Psoas muscle (tissue), 8 donors: ENCODE data around the gene ZNF195. TPM values are rescaled to one million over a fixed set of nuclear protein-coding genes. Genes with fewer than 3 reads are reported as not detected.
"Not testable (repeated sequence)": the region's sequence is repeated elsewhere in the genome, so short reads cannot be mapped to it uniquely, and the experiment has no call there.

ENCODE experiments used
- ATAC-seq, 4 donors: fragments of 200-7000 bp; cut with Tn5 transposase; one replicate each; pipeline ENCODE4 v1.9.1; 2020; ENCODE audit warnings: moderate library complexity in 3 of 4, mild to moderate bottlenecking in 2 of 4
- DNase-seq, 2 donors: peaks; one replicate each; pipeline ENCODE4 v3.0.0-alpha.2; 2020
- H3K27ac ChIP-seq: fragments of 200-600 bp; one replicate; pipeline ENCODE4 v1.8.0; 2022
- H3K27me3 ChIP-seq, 3 donors: fragments of 200-600 bp in 1 of 3; one replicate each; pipeline versions ENCODE4 v1.6.1 to v1.8.0; 2013 to 2022; ENCODE audit warnings: low read length in 2 of 3, mild to moderate bottlenecking in 2 of 3, moderate library complexity in 1 of 3; ENCODE audit not compliant: insufficient read depth in 3 of 3
- H3K36me3 ChIP-seq, 2 donors: fragments of 200-600 bp in 1 of 2; one replicate each; pipeline versions ENCODE4 v1.6.1 to v1.8.0; 2013 to 2022; ENCODE audit warnings: low read depth in 1 of 2, mild to moderate bottlenecking in 1 of 2, moderate library complexity in 1 of 2; ENCODE audit not compliant: insufficient read depth in 1 of 2
- H3K4me1 ChIP-seq: fragments of 200-600 bp; one replicate; pipeline ENCODE4 v1.8.0; 2022
- H3K4me3 ChIP-seq: fragments of 200-600 bp; one replicate; pipeline ENCODE4 v1.8.0; 2022; ENCODE audit warnings: mild to moderate bottlenecking
- H3K9me3 ChIP-seq: fragments of 200-600 bp; one replicate; pipeline ENCODE4 v1.8.0; 2022
- CTCF ChIP-seq: fragments of 200-600 bp; IDR thresholded peaks from one replicate; pipeline ENCODE4 v1.8.0; 2022; ENCODE audit warnings: antibody characterized with exemption
- WGBS, 3 donors: extraction: QIAGEN DNeasy Blood & Tissue Kit; methylation state at CpG; one replicate each; pipeline versions ENCODE4 v1.1.6 to v1.1.7; 2013; 5-methylcytosine and 5-hydroxymethylcytosine counted together
- intact Hi-C, 2 donors: fragments of 100-400 bp; cut with DNase I; formaldehyde crosslinking; loops; one replicate each; pipeline versions ENCODE4 v1.11.0 to v1.14.2; 2022
- polyA plus RNA-seq, 3 donors: library from polyadenylated mRNA; stranded (reverse); fragments of 200-250 nt; gene quantifications; one replicate each; pipeline ENCODE4 v1.2.3, GENCODE V29; 2013
- total RNA-seq, 4 donors: library from RNA; stranded (reverse); fragmentation: NEBNext Ultra II Directional in 2 of 4; extraction: Animal tissue kit (Norgen Biotek cat#: 25700) in 2 of 4; gene quantifications; one replicate each; pipeline versions ENCODE4 v1.2.1 to v1.2.4, GENCODE V29; 2021 to 2023
- donor health status: healthy with polysubstance abuse.
- donor health status: DM: no; HTN: no; CAD: no; lungs with moderate emphysema.
- donor health status: Bipolar disorder and iron deficiency.
- donor health status: healthy.
- donor health status: DM: yes; HTN: yes; CAD: no.
- donor health status: DM: no; HTN: no; CAD: no.
- donor health status: DM: no; HTN: no; CAD: no.
- donor health status: DM: yes; HTN: yes; CAD: no.

ZNF195 gene
- total and polyA plus RNA-seq, 7 donors = 8.6 to 14.9 (median 13.0) TPM

DNA sequence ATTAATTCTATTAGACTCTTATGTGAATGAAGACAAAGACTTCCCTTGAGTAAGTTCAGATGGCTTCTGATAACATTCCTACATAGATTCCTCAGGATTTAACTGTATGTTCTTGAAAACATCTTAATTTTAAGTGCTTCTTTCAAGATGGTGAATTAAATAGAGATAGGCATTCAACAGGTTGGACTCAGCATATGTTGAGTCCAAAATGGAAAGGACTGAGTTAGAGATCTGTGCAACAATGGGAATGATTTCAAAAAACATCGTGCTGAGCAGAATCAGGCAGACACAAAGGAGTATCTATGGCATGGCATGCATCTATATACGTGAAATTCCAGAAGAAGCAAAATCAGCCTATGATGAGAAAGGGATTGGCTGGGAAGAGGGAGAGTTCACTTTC is 36.2 kb downstream of the ZNF195 start:
- Histone ChIP-seq H3K36me3 (no peaks in the 10 kb centered on the region), H3K9me3 (peaks cover 4% of the 10 kb centered on the region), H3K27me3 (peaks cover 0 to 2% (median 0%) of the 10 kb centered on the region in 3 donors), H3K4me3 (no peak overlapping the region), H3K4me1 (no peaks in the 10 kb centered on the region), H3K27ac (no peak overlapping the region)
- DNase-seq = no peak
- WGBS, 3 donors = 57 to 64% (median 58%) methylated on average over 2 of the region's 2 CpGs
- intact Hi-C loops = no loop called here
- TF ChIP-seq CTCF = no peak
- ATAC-seq = no peak

DNA sequence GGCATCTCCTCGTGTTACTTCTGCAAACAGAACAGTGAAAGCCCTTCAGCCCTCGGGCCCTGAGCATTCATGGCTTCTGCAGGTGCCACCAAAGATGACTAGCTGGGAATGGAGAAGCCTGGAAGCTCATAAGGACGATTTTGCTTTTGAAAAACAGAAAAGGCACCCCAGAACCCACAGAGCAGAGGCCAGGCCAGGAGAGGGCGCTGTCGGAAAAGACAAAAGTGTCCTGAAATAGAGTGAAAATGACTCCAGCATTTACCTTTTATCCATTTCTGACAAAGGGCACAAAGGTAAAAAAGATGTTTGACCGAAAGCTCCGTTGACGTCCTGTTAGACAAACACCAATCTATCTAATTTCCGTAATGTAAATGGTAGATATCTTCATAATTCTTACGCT is 37.6 kb downstream of the ZNF195 start:
- Histone ChIP-seq H3K27me3 (peaks cover 0 to 2% (median 0%) of the 10 kb centered on the region in 3 donors), H3K4me1 (no peaks in the 10 kb centered on the region), H3K4me3 (no peak overlapping the region), H3K36me3 (no peaks in the 10 kb centered on the region), H3K9me3 (no peaks in the 10 kb centered on the region), H3K27ac (no peak overlapping the region)
- 21 to 27% (median 23%) methylated on average over 10 of the region's 10 CpGs for WGBS, 3 donors
- ATAC-seq = no peak
- TF ChIP-seq CTCF = peak; percentile 44
- intact Hi-C loops = no loop called here
- DNase-seq = peak; percentile 34 to 62

DNA sequence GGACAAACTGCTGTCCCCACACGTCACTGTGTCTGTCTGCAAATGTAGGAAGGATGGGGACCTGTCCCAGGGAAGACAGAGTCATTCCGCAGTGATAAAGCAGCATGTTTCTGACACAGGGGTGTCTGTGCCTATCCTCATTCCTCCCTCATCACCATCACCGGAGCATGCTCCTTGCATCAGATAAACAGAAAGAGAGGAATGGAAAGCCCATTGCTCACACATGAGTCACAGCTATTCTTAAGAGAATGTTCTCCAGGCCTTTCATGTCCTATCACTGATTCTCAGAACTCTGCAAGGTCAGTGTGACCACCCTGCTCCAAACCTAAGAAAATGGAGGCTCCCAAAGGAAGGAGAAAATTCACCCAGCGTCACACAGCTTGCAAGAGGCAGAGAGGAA is 38.9 kb downstream of the ZNF195 start:
- DNase-seq (no peak), ATAC-seq (no peak)
- Histone ChIP-seq H3K36me3 (no peaks in the 10 kb centered on the region), H3K27me3 (peaks cover 0 to 2% (median 0%) of the 10 kb centered on the region in 3 donors), H3K9me3 (no peaks in the 10 kb centered on the region), H3K4me1 (no peaks in the 10 kb centered on the region), H3K27ac (no peak overlapping the region), H3K4me3 (no peak overlapping the region)
- intact Hi-C loops = no loop called here
- WGBS, 3 donors = 70 to 79% (median 72%) methylated on average over 4 of the region's 4 CpGs
- no peak for TF ChIP-seq CTCF

DNA sequence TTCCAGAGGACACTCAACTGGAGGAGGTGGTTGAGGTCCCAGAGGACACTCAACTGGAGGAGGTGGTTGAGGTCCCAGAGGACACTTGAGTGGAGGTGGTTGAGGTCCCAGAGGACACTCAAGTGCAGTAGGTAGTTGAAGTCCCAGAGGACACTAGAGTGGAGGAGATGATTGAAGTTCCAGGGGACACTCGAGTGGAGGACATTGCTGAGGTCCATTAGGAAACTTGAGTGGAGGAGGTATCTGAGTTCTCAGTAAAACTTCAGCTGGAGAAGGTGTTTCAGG is 39.7 kb downstream of the ZNF195 start:
- no peak for DNase-seq
- no peak for ATAC-seq
- no peaks in the 10 kb centered on the region for H3K4me1 ChIP-seq
- no peak for TF ChIP-seq CTCF
- no peaks in the 10 kb centered on the region for H3K36me3 ChIP-seq
- no peak overlapping the region for H3K27ac ChIP-seq
- peaks cover 0 to 2% (median 0%) of the 10 kb centered on the region in 3 donors for H3K27me3 ChIP-seq
- intact Hi-C loops = no loop called here
- 65 to 72% (median 70%) methylated on average over 1 of the region's 1 CpG for WGBS, 3 donors
- no peaks in the 10 kb centered on the region for H3K9me3 ChIP-seq
- H3K4me3 ChIP-seq = no peak overlapping the region

- TF ChIP-seq CTCF = no peak
- no peak overlapping the region for H3K27ac ChIP-seq
- H3K4me3 ChIP-seq = no peak overlapping the region
- H3K27me3 ChIP-seq = peaks cover 0 to 2% (median 0%) of the 10 kb centered on the region in 3 donors
- no peaks in the 10 kb centered on the region for H3K4me1 ChIP-seq
- intact Hi-C loops = no loop called here
- H3K9me3 ChIP-seq = no peaks in the 10 kb centered on the region
- DNase-seq (no peak), ATAC-seq (no peak)
- 73 to 77% (median 75%) methylated on average over 7 of the region's 7 CpGs for WGBS, 3 donors
- H3K36me3 ChIP-seq = no peaks in the 10 kb centered on the region
Observed at GRCh38 chr11:3338569-3339339, 40.2 kb downstream of the ZNF195 start.

DNA sequence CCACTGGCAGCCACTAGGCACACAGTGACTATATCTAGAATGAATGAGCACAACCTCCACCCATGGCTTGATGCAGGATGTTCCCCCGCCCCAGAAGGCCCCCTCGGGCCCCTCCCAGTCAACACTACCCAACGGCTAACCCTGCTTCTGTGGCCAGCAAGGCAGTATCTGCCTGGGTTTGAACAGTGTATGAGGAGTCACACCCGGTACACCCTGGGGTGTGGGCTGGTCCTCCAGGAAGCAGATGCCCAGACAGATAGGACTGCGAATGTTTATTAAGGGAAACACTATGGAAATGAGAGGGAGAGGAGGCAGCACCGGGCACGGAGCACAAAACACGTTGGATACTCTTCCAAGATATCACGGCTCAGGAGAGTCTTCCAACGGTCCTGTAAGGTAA is 42.5 kb downstream of the ZNF195 start:
- H3K9me3 ChIP-seq, H3K27me3 ChIP-seq, DNase-seq, H3K36me3 ChIP-seq, H3K4me3 ChIP-seq, H3K4me1 ChIP-seq, H3K27ac ChIP-seq, intact Hi-C loops, ATAC-seq: not testable (repeated sequence)
- 80% methylated on average over 1 of the region's 10 CpGs; no CpG with 5 or more reads in 2 of the 3 donors for WGBS, 3 donors

GRCh38 chr11:3333157-3333556 is 45.8 kb downstream of the ZNF195 start:
- ATAC-seq, DNase-seq: not testable (repeated sequence)
- WGBS, 3 donors = no CpG with 5 or more reads among the region's 8 CpGs

More at GRCh38 chr11:3333157-3333556, 45.8 kb downstream of the ZNF195 start:
- H3K27me3 ChIP-seq, H3K27ac ChIP-seq, H3K4me1 ChIP-seq, intact Hi-C loops, H3K9me3 ChIP-seq, H3K4me3 ChIP-seq, H3K36me3 ChIP-seq: not testable (repeated sequence)
